Duodenal mucosa (tissue), 2 donors: ENCODE data around the gene MEGF9.
"Not testable (repeated sequence)": the region's sequence is repeated elsewhere in the genome, so short reads cannot be mapped to it uniquely, and the experiment has no call there.

Source experiments
- H3K27ac ChIP-seq: one replicate; pipeline ENCODE4 v1.7.0; 2013; ENCODE audit warnings: low read depth, low read length
- H3K27me3 ChIP-seq, 2 donors: one replicate each; pipeline ENCODE4 v1.7.0; 2013; ENCODE audit warnings: low read length in 2 of 2, control low read depth in 1 of 2; ENCODE audit not compliant: insufficient read depth in 2 of 2, control insufficient read depth in 1 of 2
- H3K36me3 ChIP-seq, 2 donors: one replicate each; pipeline ENCODE4 v1.7.0; 2013; ENCODE audit warnings: low read length in 2 of 2, control low read depth in 1 of 2; ENCODE audit not compliant: insufficient read depth in 2 of 2, control insufficient read depth in 1 of 2
- H3K4me1 ChIP-seq, 2 donors: one replicate each; pipeline ENCODE4 v1.7.0; 2013; ENCODE audit warnings: low read length in 2 of 2, control low read depth in 1 of 2; ENCODE audit not compliant: insufficient read depth in 2 of 2, control insufficient read depth in 1 of 2
- H3K4me3 ChIP-seq, 2 donors: one replicate each; pipeline ENCODE4 v1.7.0; 2013; ENCODE audit warnings: low read length in 2 of 2, low read depth in 1 of 2
- H3K9ac ChIP-seq, 2 donors: one replicate each; pipeline ENCODE4 v1.7.0; 2013; ENCODE audit warnings: low read length in 2 of 2, low read depth in 1 of 2
- H3K9me3 ChIP-seq, 2 donors: one replicate each; pipeline ENCODE4 v1.7.0; 2013; ENCODE audit warnings: low read length in 2 of 2, control low read depth in 1 of 2; ENCODE audit not compliant: control insufficient read depth in 1 of 2

MEGF9 gene

GRCh38 chr9:120630333-120630732 is 83.9 kb downstream of the MEGF9 start:
- H3K36me3 ChIP-seq, result no peaks in the 10 kb centered on the region
- H3K9ac ChIP-seq, result no peak overlapping the region
- no peaks in the 10 kb centered on the region for H3K4me1 ChIP-seq
- H3K27me3 ChIP-seq, result no peaks in the 10 kb centered on the region
- H3K27ac ChIP-seq, result no peak overlapping the region
- peaks cover 5 to 9% of the 10 kb centered on the region in 2 donors for H3K9me3 ChIP-seq
- no peak overlapping the region for H3K4me3 ChIP-seq

DNA sequence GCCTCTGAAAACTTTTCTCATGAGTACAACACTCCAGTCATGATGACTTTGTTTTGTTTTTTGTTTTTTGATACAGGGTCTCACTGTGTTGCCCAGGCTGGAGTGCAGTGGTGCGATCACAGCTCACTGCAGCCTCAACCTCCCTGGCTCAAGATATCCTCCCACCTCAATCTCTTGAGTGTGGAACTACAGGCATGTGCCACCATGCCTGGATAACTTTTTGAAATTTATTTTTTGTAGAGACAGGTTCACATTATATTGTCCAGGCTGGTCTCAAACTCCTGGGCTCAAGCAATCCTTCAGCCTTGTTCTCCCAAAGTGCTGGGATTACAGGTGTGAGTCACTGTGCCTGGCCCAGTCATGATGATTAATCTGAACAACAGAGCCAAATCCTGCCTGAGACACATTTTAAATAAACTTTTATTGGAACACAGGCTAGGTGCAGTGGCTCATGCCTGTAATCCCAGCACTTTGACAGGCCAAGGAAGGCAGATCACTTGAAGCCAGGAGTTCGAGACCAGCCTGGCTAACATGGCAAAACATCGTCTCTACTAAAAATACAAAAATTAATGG is 85.3 kb downstream of the MEGF9 start:
- not testable (repeated sequence) for H3K36me3 ChIP-seq, H3K27me3 ChIP-seq, H3K4me3 ChIP-seq, H3K9me3 ChIP-seq, H3K9ac ChIP-seq, H3K27ac ChIP-seq, H3K4me1 ChIP-seq

GRCh38 chr9:120628207-120628924 is 85.9 kb downstream of the MEGF9 start:
- no peaks in the 10 kb centered on the region for H3K4me1 ChIP-seq
- H3K27me3 ChIP-seq, result no peaks in the 10 kb centered on the region
- H3K9me3 ChIP-seq, result no peaks in the 10 kb centered on the region
- H3K36me3 ChIP-seq, result no peaks in the 10 kb centered on the region
- no peak overlapping the region for H3K27ac ChIP-seq
- no peak overlapping the region for H3K9ac ChIP-seq
- H3K4me3 ChIP-seq, result no peak overlapping the region

DNA sequence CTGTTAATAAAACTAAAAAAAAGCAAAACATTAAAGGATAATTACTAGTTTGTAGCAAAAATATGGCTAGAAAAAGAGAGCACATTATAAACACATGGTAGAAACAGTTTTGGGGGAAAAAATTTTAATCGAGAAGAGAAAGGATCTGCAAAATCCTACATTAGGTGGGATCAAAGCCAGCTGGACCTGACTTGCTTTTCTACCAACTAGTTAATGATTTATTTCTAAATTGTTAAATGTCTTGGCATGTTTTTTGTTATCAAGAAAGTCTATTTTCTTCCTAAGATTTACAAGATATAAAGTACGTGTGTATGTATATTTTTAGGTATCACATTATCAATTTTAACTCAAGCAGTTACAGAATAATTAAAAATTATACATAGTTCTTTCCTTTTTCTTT is 87.2 kb downstream of the MEGF9 start:
- no peak overlapping the region for H3K9ac ChIP-seq
- no peaks in the 10 kb centered on the region for H3K4me1 ChIP-seq
- no peaks in the 10 kb centered on the region for H3K9me3 ChIP-seq
- H3K27me3 ChIP-seq, result no peaks in the 10 kb centered on the region
- no peaks in the 10 kb centered on the region for H3K36me3 ChIP-seq
- H3K27ac ChIP-seq, result no peak overlapping the region
- no peak overlapping the region for H3K4me3 ChIP-seq

DNA sequence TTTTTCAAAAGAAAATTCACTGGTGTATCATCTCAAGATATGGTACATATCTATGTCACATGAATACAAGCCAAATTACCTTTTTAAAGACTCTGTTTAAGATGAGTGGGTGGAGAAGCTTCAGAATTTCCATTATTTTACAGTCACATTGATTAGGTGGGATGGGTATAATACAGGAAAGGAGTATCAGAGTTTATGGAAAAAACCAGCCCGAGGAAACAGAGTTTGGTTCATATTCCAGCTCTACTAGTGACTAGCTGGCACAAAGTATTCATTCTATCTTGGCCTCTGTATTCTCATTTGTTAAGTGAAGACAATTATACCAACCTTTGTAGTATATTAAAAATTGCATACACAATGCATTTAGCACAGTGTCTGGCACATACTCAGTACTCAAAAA is 87.8 kb downstream of the MEGF9 start:
- Histone ChIP-seq H3K27me3 (no peaks in the 10 kb centered on the region), H3K9me3 (no peaks in the 10 kb centered on the region), H3K36me3 (no peaks in the 10 kb centered on the region), H3K9ac (no peak overlapping the region), H3K4me3 (no peak overlapping the region), H3K27ac (no peak overlapping the region), H3K4me1 (no peaks in the 10 kb centered on the region)

DNA sequence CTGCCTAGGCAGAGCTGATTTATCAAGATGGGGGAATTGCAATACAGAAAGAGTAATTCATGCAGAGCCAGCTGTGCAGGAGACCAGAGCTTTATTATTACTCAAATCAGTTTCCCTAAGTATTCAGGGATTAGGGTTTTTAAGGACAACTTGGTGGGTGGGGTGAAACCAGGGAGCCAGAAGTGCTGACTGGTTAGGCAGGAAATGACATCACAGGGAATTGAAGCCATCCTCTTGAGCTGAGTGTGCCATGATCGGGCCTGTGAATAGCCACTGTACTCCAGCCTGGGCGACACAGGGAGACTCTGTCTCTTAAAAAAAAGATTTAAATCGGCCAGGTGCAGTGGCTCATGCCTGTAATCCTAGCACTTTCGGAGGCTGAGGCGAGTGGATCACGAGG is 89.0 kb downstream of the MEGF9 start:
- H3K27me3 ChIP-seq, result no peaks in the 10 kb centered on the region
- H3K9me3 ChIP-seq, result no peaks in the 10 kb centered on the region
- no peak overlapping the region for H3K27ac ChIP-seq
- H3K4me3 ChIP-seq, result no peak overlapping the region
- no peaks in the 10 kb centered on the region for H3K4me1 ChIP-seq
- no peaks in the 10 kb centered on the region for H3K36me3 ChIP-seq
- H3K9ac ChIP-seq, result no peak overlapping the region

DNA sequence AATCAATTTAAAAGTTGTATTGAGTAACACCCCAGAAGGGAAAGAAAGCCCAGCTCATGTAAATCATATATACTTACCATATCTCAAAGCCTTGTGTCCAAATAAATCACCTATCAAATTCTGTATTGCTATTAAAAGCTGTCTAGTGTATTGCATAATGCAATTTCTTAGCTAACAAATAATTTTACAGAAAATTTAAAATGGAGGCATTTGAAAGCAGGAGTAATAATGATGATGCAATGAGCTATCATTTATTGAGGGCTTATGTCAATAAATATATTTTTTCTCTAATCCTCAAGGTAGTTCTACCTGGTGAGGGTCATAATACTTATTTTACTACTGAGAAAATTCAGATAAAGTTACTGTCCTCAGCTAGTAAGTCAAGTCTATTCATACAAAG is 91.5 kb downstream of the MEGF9 start:
- no peak overlapping the region for H3K9ac ChIP-seq
- H3K36me3 ChIP-seq, result no peaks in the 10 kb centered on the region
- no peaks in the 10 kb centered on the region for H3K9me3 ChIP-seq
- H3K4me3 ChIP-seq, result no peak overlapping the region
- no peaks in the 10 kb centered on the region for H3K4me1 ChIP-seq
- H3K27ac ChIP-seq, result no peak overlapping the region
- no peaks in the 10 kb centered on the region for H3K27me3 ChIP-seq

- Histone ChIP-seq H3K9me3 (no peaks in the 10 kb centered on the region), H3K27ac (no peak overlapping the region), H3K36me3 (no peaks in the 10 kb centered on the region), H3K4me1 (no peaks in the 10 kb centered on the region), H3K9ac (no peak overlapping the region), H3K4me3 (no peak overlapping the region), H3K27me3 (no peaks in the 10 kb centered on the region)
These were observed 92.3 kb downstream of the MEGF9 start for GRCh38 chr9:120621941-120622340.

DNA sequence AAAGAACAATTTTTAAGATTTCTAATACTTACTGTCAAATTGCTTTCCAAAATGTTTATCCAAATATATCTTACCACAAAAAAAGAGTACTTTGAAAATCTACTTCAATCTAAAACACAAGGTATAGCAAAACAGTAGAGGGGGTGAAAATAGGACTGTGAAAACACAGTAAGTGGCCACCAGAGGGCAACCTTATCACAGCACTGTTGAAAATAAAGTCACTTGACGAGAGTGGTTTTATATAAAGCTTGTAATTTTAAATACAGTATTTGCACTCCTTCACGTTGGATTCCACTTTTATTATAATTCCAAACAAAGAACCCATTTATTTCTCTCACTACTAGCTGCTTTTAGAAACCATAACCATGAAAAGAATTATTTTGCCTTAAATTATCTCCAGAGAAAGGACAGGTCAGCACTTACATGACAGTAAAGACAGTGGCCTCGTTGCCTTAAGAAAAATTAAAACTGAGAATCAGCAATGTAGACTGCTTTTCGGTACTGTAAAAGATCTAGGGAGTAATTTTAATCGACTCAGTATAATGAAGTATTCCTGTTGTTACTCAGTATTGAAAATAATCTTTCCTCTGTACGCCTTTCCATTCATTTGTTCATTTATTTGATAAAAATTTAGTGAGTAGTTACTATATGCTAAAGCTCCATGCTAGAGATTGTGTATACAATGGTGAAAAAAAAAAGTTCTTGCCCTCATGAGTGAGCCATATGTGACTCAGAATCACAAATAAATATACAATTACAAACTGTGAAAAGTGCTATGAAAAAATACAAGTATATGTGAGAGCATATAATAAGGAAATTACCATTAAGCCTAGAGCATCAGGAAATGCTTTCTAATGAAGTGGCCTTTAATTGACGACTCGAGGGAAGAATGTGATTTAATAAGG is 94.3 kb downstream of the MEGF9 start:
- no peak overlapping the region for H3K27ac ChIP-seq
- H3K4me1 ChIP-seq, result no peaks in the 10 kb centered on the region
- no peak overlapping the region for H3K9ac ChIP-seq
- H3K9me3 ChIP-seq, result no peaks in the 10 kb centered on the region
- H3K27me3 ChIP-seq, result no peaks in the 10 kb centered on the region
- H3K36me3 ChIP-seq, result no peaks in the 10 kb centered on the region
- no peak overlapping the region for H3K4me3 ChIP-seq
